Measurements from ENCODE around the gene UGT1A1.

GRCh38 chr2:233740870-233741269, 19.2 kb upstream of the UGT1A1 start:
- TF ChIP-seq EP300 (IDR thresholded peaks at IDR 0.05; ENCODE audit: borderline replicate concordance) (no peak), TAF1 (IDR thresholded peaks at IDR 0.05; ENCODE audit: low read depth) (no peak), USF1 (IDR thresholded peaks at IDR 0.05) (no peak), CREB1 (IDR thresholded peaks at IDR 0.05; ENCODE audit: low read depth) (no peak), FOXM1 (IDR thresholded peaks at IDR 0.05; ENCODE audit: borderline replicate concordance, low read depth) (no peak), EGR1 (IDR thresholded peaks at IDR 0.05) (no peak)

Measured in Ishikawa (cell line).